ENCODE data around the gene GATAD2A. TPM values are rescaled to one million over a fixed set of nuclear protein-coding genes. Genes with fewer than 3 reads are reported as not detected.
A peak's percentile ranks its signal among the peaks of the same experiment; 100 is the strongest.

The GATAD2A gene
- total and polyA plus RNA-seq, 2 of the 13 experiments (the other 11 are each of a cell fraction or from before 2014, with no cell fraction given) = 16.8 to 28.6 TPM

GRCh38 chr19:19404879-19405860 is at the start of gene GATAD2A (continued):
- TF ChIP-seq SNAI1 (CRISPR knock-in tag; IDR thresholded peaks at IDR 0.05; ENCODE audit: borderline replicate concordance) = peak; percentile 50; the same call in 1 of the 2 replicates
- peak; percentile 85 for TF ChIP-seq FOSL2 (CRISPR knock-in tag; IDR thresholded peaks at IDR 0.05)
- no peak for TF ChIP-seq ZNF207 (IDR thresholded peaks at IDR 0.05; ENCODE audit: borderline replicate concordance)
- TF ChIP-seq RCOR2 (CRISPR knock-in tag; IDR thresholded peaks at IDR 0.05) = peak; percentile 80; the same call in 1 of the 2 replicates
- peak; percentile 72 for TF ChIP-seq POLR2G (IDR thresholded peaks at IDR 0.05; ENCODE audit: low read depth, low read length)
- no peak for TF ChIP-seq ZFP36 (IDR thresholded peaks at IDR 0.05; ENCODE audit: borderline replicate concordance, low read depth, low read length, partially characterized antibody)
- no peak for TF ChIP-seq MAFG (CRISPR knock-in tag; IDR thresholded peaks at IDR 0.05)
- TF ChIP-seq TIGD3 (CRISPR knock-in tag; IDR thresholded peaks at IDR 0.05; ENCODE audit: borderline replicate concordance) = no peak
- TF ChIP-seq LRRFIP1 (CRISPR knock-in tag; conservative IDR thresholded peaks at IDR 0.05) = no peak
- TF ChIP-seq HES4 (CRISPR knock-in tag; IDR thresholded peaks at IDR 0.05; ENCODE audit: borderline replicate concordance) = peak; percentile 94
- TF ChIP-seq FOXJ3 (CRISPR knock-in tag; IDR thresholded peaks at IDR 0.05; ENCODE audit: borderline replicate concordance) = no peak
- TF ChIP-seq NRL (CRISPR knock-in tag; IDR thresholded peaks at IDR 0.05; ENCODE audit: borderline replicate concordance) = peak; percentile 94
- no peak for TF ChIP-seq FIP1L1 (IDR thresholded peaks at IDR 0.05; ENCODE audit: borderline replicate concordance, insufficient read depth, low read depth, low read length)
- 0 out of 2 replicates have a peak, but pooled peaks have one; percentile 33 for TF ChIP-seq ZNF484 (CRISPR knock-in tag; IDR thresholded peaks at IDR 0.05; ENCODE audit: borderline replicate concordance, low read depth)
- TF ChIP-seq NFYB (CRISPR knock-in tag; IDR thresholded peaks at IDR 0.05) = no peak
- peak; percentile 58; the same call in 1 of the 2 replicates for TF ChIP-seq ATF3 (CRISPR knock-in tag; IDR thresholded peaks at IDR 0.05)
- no peak for TF ChIP-seq ZKSCAN1 (IDR thresholded peaks at IDR 0.05; ENCODE audit: low read length)
- TF ChIP-seq ERF (CRISPR knock-in tag; IDR thresholded peaks at IDR 0.05) = peak; percentile 95
- 0 out of 2 replicates have a peak, but pooled peaks have one; percentile 39 for TF ChIP-seq STAT5B (CRISPR knock-in tag; IDR thresholded peaks at IDR 0.05)
- peak; percentile 76 for TF ChIP-seq DR1 (CRISPR knock-in tag; IDR thresholded peaks at IDR 0.05)
- no peak for TF ChIP-seq ARNT (IDR thresholded peaks at IDR 0.05)
- peak; percentile 94 for TF ChIP-seq NR0B2 (CRISPR knock-in tag; IDR thresholded peaks at IDR 0.05)
- TF ChIP-seq ZNF768 (CRISPR knock-in tag; IDR thresholded peaks at IDR 0.05) = peak; percentile 79; the same call in 1 of the 2 replicates
- no peak for TF ChIP-seq PCBP2 (optimal IDR thresholded peaks at IDR 0.05; ENCODE audit: low read depth, low read length, poor library complexity, severe bottlenecking)
- peak; percentile 79; the same call in 1 of the 2 replicates for TF ChIP-seq ZNF264 (CRISPR knock-in tag; IDR thresholded peaks at IDR 0.05)
